HepG2 (cell line): ENCODE results near the gene GDPD5. TPM values are rescaled to one million over a fixed set of nuclear protein-coding genes. Genes with fewer than 3 reads are reported as not detected.

ENCODE experiments used
- MXD4 ChIP-seq: IDR thresholded peaks from 2 replicates; pipeline ENCODE4 v1.6.1; 2016; ENCODE audit warnings: mild to moderate bottlenecking, missing biosample characterization, missing genetic modification reagents
- PAX8 ChIP-seq: sonication (generic); formaldehyde crosslinking; IDR thresholded peaks from 2 replicates; pipeline ENCODE4 v1.8.0; 2022; ENCODE audit warnings: mild to moderate bottlenecking, missing genetic modification reagents, borderline replicate concordance
- TFAP4 ChIP-seq: sonication (generic); IDR thresholded peaks from 2 replicates; pipeline ENCODE4 v1.6.1; 2016; ENCODE audit warnings: low read depth, borderline replicate concordance
- ZBTB40 ChIP-seq, 2 experiments: fragments of 450-650 bp in 1 of 2; sonication (generic) in 1 of 2; formaldehyde crosslinking in 1 of 2; IDR thresholded peaks; 2 replicates each; pipeline versions ENCODE4 v1.6.1 to v1.8.0; 2016 to 2022; ENCODE audit warnings: antibody characterized with exemption in 1 of 2, mild to moderate bottlenecking in 1 of 2, missing genetic modification reagents in 1 of 2
- ZFP91 ChIP-seq: sonication (generic); formaldehyde crosslinking; IDR thresholded peaks from 2 replicates; pipeline ENCODE4 v1.9.0; 2022; ENCODE audit warnings: missing genetic modification reagents, mild to moderate bottlenecking, borderline replicate concordance
- ZNF18 ChIP-seq: sonication (generic); formaldehyde crosslinking; IDR thresholded peaks from 2 replicates; pipeline ENCODE4 v1.8.0; 2022; ENCODE audit warnings: mild to moderate bottlenecking, missing genetic modification reagents; ENCODE audit not compliant: insufficient replicate concordance
- ZNF280B ChIP-seq: sonication (generic); formaldehyde crosslinking; IDR thresholded peaks from 2 replicates; pipeline ENCODE4 v1.5.0; 2020; ENCODE audit warnings: missing genetic modification reagents, mild to moderate bottlenecking, borderline replicate concordance
- ZNF644 ChIP-seq: IDR thresholded peaks from 2 replicates; pipeline ENCODE4 v1.6.1; 2016; ENCODE audit warnings: low read depth
- polyA plus RNA-seq, 8 experiments: library from polyadenylated mRNA; depleted of rRNA in 3 of 8; stranded (reverse) in 7 of 8; unstranded in 1 of 8; fragments of >200 nt; fragmentation: Illumina TruSeq in 4 of 8; extraction: Trizol in 4 of 8; gene quantifications; 2 replicates each; pipeline versions ENCODE4 v1.2.1 to v1.2.3, GENCODE V29; 2011 to 2016; ENCODE audit warnings: low read depth in 4 of 8, missing spikeins in 1 of 8, mixed read lengths in 1 of 8; ENCODE audit not compliant: insufficient read depth in 1 of 8
- total RNA-seq, 5 experiments: library from RNA; depleted of rRNA; stranded (reverse); fragments of >200 nt; fragmentation: Illumina TruSeq; extraction: Trizol; gene quantifications; 2 replicates each; pipeline ENCODE4 v1.2.3, GENCODE V29; 2016; ENCODE audit warnings: low read depth in 1 of 5

GDPD5 gene
- total and polyA plus RNA-seq, 2 of the 13 experiments (the other 11 are each of a cell fraction or from before 2014, with no cell fraction given): 55.0 to 67.5 TPM

GRCh38 chr11:75428281-75428724 is 97.4 kb downstream of the GDPD5 start (continued):
- no peak for TF ChIP-seq ZBTB40 (IDR thresholded peaks at IDR 0.05)
- no peak for TF ChIP-seq ZBTB40 (CRISPR knock-in tag; IDR thresholded peaks at IDR 0.05)
- no peak for TF ChIP-seq MXD4 (CRISPR knock-in tag)
- TF ChIP-seq ZFP91: no peak
- no peak for TF ChIP-seq ZNF18
- no peak for TF ChIP-seq TFAP4
- TF ChIP-seq PAX8 (CRISPR knock-in tag): no peak
- no peak for TF ChIP-seq ZNF280B (CRISPR knock-in tag)
- no peak for TF ChIP-seq ZNF644
